ES-I3 (cell line): Measurements from ENCODE around the gene CYP19A1.

ENCODE experiments used
- H3K36me3 ChIP-seq: 2 replicates; pipeline ENCODE4 v1.6.1; 2013; ENCODE audit warnings: mild to moderate bottlenecking, low read length, control low read depth, moderate library complexity; ENCODE audit not compliant: insufficient read depth
- H3K4me1 ChIP-seq: 2 replicates; pipeline ENCODE4 v1.6.1; 2013; ENCODE audit warnings: mild to moderate bottlenecking, control low read depth, low read length; ENCODE audit not compliant: insufficient read depth
- H3K9ac ChIP-seq: 2 replicates; pipeline ENCODE4 v1.6.1; 2013; ENCODE audit warnings: low read depth, mild to moderate bottlenecking, low read length, moderate library complexity
- H3K9me3 ChIP-seq: 2 replicates; pipeline ENCODE4 v1.6.1; 2013; ENCODE audit warnings: mild to moderate bottlenecking, low read length, moderate library complexity; ENCODE audit not compliant: control insufficient read depth, insufficient read depth

Gene CYP19A1

GRCh38 chr15:51310064-51310463 is 28.3 kb downstream of the CYP19A1 start:
- no peaks in the 10 kb centered on the region for H3K9me3 ChIP-seq
- H3K9ac ChIP-seq = no peak overlapping the region
- H3K4me1 ChIP-seq = peaks cover 12% of the 10 kb centered on the region
- H3K36me3 ChIP-seq = no peaks in the 10 kb centered on the region

DNA sequence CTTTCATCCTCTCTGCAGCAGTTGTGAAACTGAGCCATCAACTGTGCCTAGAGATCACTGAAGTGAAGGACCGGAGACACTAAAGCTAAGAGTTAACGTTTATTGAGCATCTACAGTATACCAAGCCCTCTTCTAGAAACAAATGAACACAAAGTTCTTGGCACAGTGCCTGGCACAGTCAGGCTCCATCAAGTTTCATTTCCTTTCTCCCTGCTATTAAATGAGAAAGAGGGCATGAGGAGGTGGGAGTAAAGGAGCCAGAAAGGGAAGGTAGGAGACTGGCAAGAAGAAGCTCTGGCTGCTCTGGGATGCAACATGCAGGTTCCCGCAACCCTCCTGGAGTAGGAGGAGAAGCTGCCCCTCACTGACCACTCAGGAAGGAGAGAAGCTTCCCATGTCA is 30.6 kb downstream of the CYP19A1 start:
- Histone ChIP-seq H3K9me3 (no peaks in the 10 kb centered on the region), H3K9ac (no peak overlapping the region), H3K36me3 (no peaks in the 10 kb centered on the region), H3K4me1 (peaks cover 9% of the 10 kb centered on the region)

DNA sequence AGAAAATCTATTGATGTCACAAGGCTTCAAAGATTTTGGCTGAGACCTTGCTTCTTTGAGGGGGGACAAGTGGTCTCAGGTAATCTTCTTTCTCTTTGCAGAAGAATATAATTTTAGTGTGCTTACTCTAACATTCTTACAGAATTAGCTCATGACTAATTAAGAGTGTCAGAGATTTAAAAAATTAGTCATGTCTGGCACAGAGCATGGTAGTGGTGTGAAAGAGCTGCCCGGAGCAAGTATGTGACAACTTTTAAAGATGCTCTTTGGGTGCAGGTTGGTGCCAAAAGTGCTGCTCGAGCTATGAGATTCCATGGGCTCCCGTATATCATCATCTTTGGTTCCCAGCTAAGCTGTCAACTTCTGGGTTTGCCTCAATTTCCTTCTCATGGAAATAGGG is 31.1 kb downstream of the CYP19A1 start:
- H3K9me3 ChIP-seq = no peaks in the 10 kb centered on the region
- H3K36me3 ChIP-seq = no peaks in the 10 kb centered on the region
- peaks cover 5% of the 10 kb centered on the region; the same call in 1 of the 2 replicates for H3K4me1 ChIP-seq
- H3K9ac ChIP-seq = no peak overlapping the region

GRCh38 chr15:51303462-51303980 is 34.9 kb downstream of the CYP19A1 start:
- H3K9me3 ChIP-seq = no peaks in the 10 kb centered on the region

GRCh38 chr15:51302480-51302879 is 35.9 kb downstream of the CYP19A1 start:
- H3K36me3 ChIP-seq = no peaks in the 10 kb centered on the region
- H3K9ac ChIP-seq = no peak overlapping the region
- no peaks in the 10 kb centered on the region for H3K9me3 ChIP-seq
- H3K4me1 ChIP-seq = no peaks in the 10 kb centered on the region

More at GRCh38 chr15:51303462-51303980, 34.9 kb downstream of the CYP19A1 start:
- no peaks in the 10 kb centered on the region for H3K4me1 ChIP-seq
- no peak overlapping the region for H3K9ac ChIP-seq
- H3K36me3 ChIP-seq = no peaks in the 10 kb centered on the region

- no peaks in the 10 kb centered on the region for H3K4me1 ChIP-seq
- H3K9me3 ChIP-seq = no peaks in the 10 kb centered on the region
- H3K36me3 ChIP-seq = no peaks in the 10 kb centered on the region
- H3K9ac ChIP-seq = no peak overlapping the region
Observed at GRCh38 chr15:51299187-51300015, 39.0 kb downstream of the CYP19A1 start.

- Histone ChIP-seq H3K9me3 (no peaks in the 10 kb centered on the region), H3K4me1 (no peaks in the 10 kb centered on the region), H3K36me3 (no peaks in the 10 kb centered on the region), H3K9ac (no peak overlapping the region)
Observed at GRCh38 chr15:51298620-51299019, 39.8 kb downstream of the CYP19A1 start.

GRCh38 chr15:51290720-51291119 is 47.7 kb downstream of the CYP19A1 start:
- H3K36me3 ChIP-seq = no peaks in the 10 kb centered on the region
- H3K4me1 ChIP-seq = no peaks in the 10 kb centered on the region
- no peak overlapping the region for H3K9ac ChIP-seq
- H3K9me3 ChIP-seq = no peaks in the 10 kb centered on the region

DNA sequence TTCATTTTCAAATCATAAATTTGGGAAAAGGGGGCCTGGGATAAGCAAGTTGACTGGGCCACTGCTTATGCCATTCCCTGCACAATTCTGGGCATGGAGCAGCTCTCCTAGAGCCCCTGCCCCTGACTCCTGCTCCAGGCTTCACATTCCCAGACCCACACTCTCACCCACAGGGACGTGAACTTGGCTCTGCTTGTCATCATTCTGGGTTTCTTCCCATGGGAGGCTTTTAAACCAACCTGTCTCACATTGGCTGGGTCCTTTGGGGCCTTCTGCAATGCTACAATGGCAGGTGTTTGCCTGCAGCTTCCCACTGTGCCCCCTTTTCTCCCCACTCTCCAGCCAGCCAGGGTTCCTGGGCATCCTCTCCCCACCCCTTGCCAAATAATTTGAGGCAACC is 49.1 kb downstream of the CYP19A1 start:
- H3K9me3 ChIP-seq = no peaks in the 10 kb centered on the region
- H3K9ac ChIP-seq = no peak overlapping the region
- no peaks in the 10 kb centered on the region for H3K4me1 ChIP-seq
- H3K36me3 ChIP-seq = no peaks in the 10 kb centered on the region

- Histone ChIP-seq H3K36me3 (no peaks in the 10 kb centered on the region), H3K9me3 (no peaks in the 10 kb centered on the region), H3K9ac (no peak overlapping the region), H3K4me1 (no peaks in the 10 kb centered on the region)
Observed at GRCh38 chr15:51288143-51289065, 50.0 kb downstream of the CYP19A1 start.

GRCh38 chr15:51286816-51287215 is 51.6 kb downstream of the CYP19A1 start:
- Histone ChIP-seq H3K9ac (no peak overlapping the region), H3K36me3 (no peaks in the 10 kb centered on the region), H3K4me1 (no peaks in the 10 kb centered on the region), H3K9me3 (no peaks in the 10 kb centered on the region)

DNA sequence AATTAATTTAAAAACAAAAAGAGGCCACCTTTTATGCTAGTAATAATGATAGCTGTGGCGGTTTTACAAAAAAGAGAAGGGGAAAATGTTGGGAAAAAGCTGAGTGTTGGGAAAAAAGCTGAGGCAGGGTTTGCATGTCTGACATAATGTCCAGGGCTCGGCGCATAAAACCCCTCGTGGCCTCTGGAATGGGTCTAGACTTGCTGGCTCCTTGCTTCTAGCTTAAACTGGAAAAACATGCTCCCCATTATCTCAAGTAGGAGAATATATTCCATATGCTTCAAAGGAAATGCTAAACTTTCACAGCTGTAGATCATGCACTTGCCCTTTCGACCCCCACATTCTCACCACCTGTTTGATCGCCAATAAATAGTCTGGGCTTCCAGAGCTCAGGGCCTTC is 53.0 kb downstream of the CYP19A1 start:
- no peaks in the 10 kb centered on the region for H3K36me3 ChIP-seq
- H3K9me3 ChIP-seq = no peaks in the 10 kb centered on the region
- H3K4me1 ChIP-seq = no peaks in the 10 kb centered on the region
- no peak overlapping the region for H3K9ac ChIP-seq

- no peaks in the 10 kb centered on the region for H3K9me3 ChIP-seq
- H3K9ac ChIP-seq = no peak overlapping the region
- no peaks in the 10 kb centered on the region for H3K4me1 ChIP-seq
- H3K36me3 ChIP-seq = no peaks in the 10 kb centered on the region
Observed at GRCh38 chr15:51284871-51285270, 53.5 kb downstream of the CYP19A1 start.

DNA sequence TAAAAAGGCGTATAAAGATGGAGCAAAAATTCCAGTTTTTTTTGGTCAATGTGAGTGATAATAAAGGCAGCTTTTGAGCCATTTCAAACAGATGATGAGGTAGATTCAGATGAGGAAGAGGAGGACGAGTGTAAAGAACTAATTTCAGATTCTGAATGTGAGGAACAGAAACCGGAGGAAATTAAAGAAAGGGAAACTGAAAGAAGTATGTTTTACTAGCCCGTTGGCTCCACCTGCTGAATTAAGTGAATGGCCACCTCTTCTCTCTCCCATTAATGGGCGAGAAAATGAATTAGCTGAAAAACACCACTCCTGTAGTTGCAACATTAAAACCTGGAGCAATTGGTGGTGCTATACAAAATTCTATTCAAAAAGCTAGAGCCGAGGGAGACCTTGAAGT is 55.4 kb downstream of the CYP19A1 start:
- Histone ChIP-seq H3K9ac (no peak overlapping the region), H3K9me3 (no peaks in the 10 kb centered on the region), H3K4me1 (no peaks in the 10 kb centered on the region), H3K36me3 (no peaks in the 10 kb centered on the region)
